ENCODE measurements around the gene DHX35. TPM values are rescaled to one million over a fixed set of nuclear protein-coding genes. Genes with fewer than 3 reads are reported as not detected.

DHX35 gene
- total RNA-seq, 4 donors from 2014 or later = 4.4 to 14.7 (median 10.8) TPM

DNA sequence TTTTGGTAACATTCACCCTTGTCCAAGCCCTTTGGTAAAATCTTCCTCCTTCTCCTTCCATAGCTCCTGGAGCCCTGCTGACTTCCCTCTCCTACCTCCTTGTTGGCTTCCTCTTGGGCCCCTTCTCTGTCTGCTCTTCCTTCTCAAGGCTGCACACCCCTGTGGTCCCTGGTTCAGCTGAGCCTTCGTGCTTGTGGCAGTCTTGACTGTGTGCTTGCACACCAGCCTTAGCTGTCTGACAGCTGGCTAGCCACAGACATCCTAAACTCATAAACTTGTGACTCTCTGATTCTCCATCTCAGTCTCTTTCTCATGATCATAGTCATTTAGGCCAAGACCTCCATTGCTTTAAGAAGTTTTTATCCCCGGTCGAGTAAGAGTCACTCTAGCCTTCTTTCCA lies 37.1 kb downstream of the DHX35 start:
- H3K27me3 ChIP-seq = no peaks in the 10 kb centered on the region
- TF ChIP-seq, protein P1, sequence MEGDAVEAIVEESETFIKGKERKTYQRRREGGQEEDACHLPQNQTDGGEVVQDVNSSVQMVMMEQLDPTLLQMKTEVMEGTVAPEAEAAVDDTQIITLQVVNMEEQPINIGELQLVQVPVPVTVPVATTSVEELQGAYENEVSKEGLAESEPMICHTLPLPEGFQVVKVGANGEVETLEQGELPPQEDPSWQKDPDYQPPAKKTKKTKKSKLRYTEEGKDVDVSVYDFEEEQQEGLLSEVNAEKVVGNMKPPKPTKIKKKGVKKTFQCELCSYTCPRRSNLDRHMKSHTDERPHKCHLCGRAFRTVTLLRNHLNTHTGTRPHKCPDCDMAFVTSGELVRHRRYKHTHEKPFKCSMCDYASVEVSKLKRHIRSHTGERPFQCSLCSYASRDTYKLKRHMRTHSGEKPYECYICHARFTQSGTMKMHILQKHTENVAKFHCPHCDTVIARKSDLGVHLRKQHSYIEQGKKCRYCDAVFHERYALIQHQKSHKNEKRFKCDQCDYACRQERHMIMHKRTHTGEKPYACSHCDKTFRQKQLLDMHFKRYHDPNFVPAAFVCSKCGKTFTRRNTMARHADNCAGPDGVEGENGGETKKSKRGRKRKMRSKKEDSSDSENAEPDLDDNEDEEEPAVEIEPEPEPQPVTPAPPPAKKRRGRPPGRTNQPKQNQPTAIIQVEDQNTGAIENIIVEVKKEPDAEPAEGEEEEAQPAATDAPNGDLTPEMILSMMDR (IDR thresholded peaks at IDR 0.05) = no peak
- no peak for TF ChIP-seq POLR2A (IDR thresholded peaks at IDR 0.05)
- WGBS, 2 donors = 71 to 95% methylated on average over 3 of the region's 3 CpGs

DNA sequence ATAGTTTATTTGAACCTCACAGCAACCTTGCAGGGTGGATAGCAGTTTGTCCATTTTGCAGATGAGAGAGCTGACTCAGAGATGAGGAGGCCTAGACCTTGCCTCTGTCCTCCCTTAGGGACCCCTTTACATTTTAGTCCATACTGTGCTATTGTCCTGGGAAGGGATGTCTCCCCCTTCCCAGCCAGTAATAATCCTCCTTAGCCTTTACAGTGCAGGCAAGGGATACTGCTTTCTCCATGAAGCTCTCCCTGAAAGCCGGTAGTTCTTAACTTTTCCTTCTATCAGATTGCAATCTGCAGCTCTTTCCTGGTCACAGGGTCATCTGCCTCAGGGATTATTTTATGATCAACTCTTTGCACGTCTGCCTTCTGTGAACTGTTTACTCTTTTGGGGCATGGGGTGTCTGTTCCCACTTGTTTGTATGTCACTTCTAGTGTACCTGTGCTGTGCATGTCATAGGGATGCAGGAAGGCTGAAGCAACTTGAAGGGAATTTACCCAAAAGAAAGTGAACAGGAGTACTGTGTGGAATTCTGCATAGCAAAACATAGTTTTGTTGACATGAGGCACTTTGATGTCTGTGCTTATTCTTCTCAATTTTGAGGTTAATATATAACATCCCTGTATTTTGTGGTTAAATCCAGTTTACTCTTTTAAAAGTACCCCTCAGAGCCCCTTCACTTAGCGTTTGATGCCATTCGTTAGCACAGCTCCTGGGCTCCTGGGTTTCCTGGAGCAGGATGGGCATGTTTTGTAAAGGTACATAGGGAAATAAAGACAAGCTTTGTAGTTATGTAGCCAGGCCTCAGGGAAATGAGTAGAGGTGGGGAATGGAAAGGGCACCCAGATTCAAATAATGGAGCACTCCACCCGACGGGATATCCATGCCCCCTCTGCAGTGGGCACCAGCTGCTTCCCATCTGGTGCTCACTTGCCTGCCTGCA lies 38.1 kb downstream of the DHX35 start:
- WGBS, 2 donors = 83 to 93% methylated on average over 6 of the region's 6 CpGs
- intact Hi-C loops (cut with DNase I) = no loop called here
- TF ChIP-seq, protein P1 (IDR thresholded peaks at IDR 0.05) = no peak
- TF ChIP-seq POLR2A (IDR thresholded peaks at IDR 0.05) = no peak
- Histone ChIP-seq H3K4me3 (no peak overlapping the region), H3K27ac (no peak overlapping the region), H3K9me3 (no peaks in the 10 kb centered on the region), H3K27me3 (no peaks in the 10 kb centered on the region), H3K36me3 (peaks cover 0 to 94% (median 3%) of the 10 kb centered on the region in 3 donors), H3K4me1 (peaks cover 3 to 36% (median 11%) of the 10 kb centered on the region in 3 donors)
- DNase-seq = no peak

More for the DNA sequence above, 37.1 kb downstream of the DHX35 start:
- no peak overlapping the region for H3K27ac ChIP-seq
- intact Hi-C loops (cut with DNase I) = no loop called here
- DNase-seq = no peak
- peaks cover 0 to 97% (median 3%) of the 10 kb centered on the region in 3 donors for H3K36me3 ChIP-seq
- peaks cover 0 to 26% (median 6%) of the 10 kb centered on the region in 3 donors for H3K4me1 ChIP-seq
- no peaks in the 10 kb centered on the region for H3K9me3 ChIP-seq
- no peak overlapping the region for H3K4me3 ChIP-seq

DNA sequence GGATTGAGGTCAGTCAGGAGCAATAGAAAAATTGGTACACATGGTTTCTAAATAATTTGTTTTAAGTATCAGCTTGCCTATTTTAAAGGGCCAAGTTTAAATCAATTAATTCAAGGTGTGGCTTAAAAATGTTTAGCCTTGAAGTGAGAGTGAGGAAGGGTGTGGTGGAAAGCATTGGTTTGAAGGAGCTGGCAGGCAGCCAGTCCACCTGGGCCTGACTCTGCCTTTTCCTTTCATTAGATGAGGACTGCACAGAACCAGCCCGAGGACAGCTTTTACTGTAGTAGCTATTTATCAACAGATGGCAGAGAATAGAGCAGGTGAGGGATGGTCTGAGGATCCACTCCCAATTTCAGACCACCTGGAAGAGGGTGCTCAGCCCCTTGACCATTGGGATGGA lies 42.4 kb downstream of the DHX35 start:
- intact Hi-C loops (cut with DNase I) = no loop called here
- Histone ChIP-seq H3K36me3 (peaks cover 2 to 87% (median 4%) of the 10 kb centered on the region in 3 donors), H3K27ac (peak overlapping the region; percentile 47 to 87 (median 79)), H3K9me3 (no peaks in the 10 kb centered on the region), H3K27me3 (no peaks in the 10 kb centered on the region), H3K4me1 (peaks cover 4 to 58% (median 11%) of the 10 kb centered on the region in 3 donors), H3K4me3 (no peak overlapping the region)
- TF ChIP-seq, protein P1 (IDR thresholded peaks at IDR 0.05) = no peak
- no peak for TF ChIP-seq POLR2A (IDR thresholded peaks at IDR 0.05)
- no peak for DNase-seq
- 18 to 27% methylated on average over 1 of the region's 1 CpG for WGBS, 2 donors

DNA sequence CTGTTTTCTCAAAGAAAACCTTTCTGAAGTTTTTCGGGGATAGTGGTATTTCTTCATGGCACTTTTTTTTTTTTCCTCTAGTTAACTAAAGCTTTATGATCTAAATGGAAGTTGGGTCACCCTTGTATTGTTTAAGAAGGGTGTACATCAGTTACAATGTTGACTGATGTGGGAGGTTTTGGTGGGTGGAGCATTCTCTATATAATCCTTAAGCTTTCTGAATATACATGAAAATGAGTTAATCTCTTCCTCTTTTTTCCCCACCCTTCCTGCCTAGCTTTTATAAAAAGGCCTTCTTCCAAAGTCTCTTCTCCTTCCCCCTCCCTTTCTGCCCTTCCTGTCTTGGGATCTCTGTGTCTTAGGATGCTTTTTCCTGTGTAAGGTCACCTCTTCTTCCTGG lies 47.2 kb downstream of the DHX35 start:
- Histone ChIP-seq H3K27ac (peak overlapping the region in 2 of 4 donors; percentile 16 to 53), H3K4me1 (peaks cover 4 to 34% (median 4%) of the 10 kb centered on the region in 3 donors), H3K27me3 (no peaks in the 10 kb centered on the region), H3K9me3 (no peaks in the 10 kb centered on the region), H3K4me3 (no peak overlapping the region), H3K36me3 (peaks cover 4 to 76% (median 8%) of the 10 kb centered on the region in 3 donors)
- WGBS, 2 donors = 86 to 91% methylated on average over 1 of the region's 1 CpG
- TF ChIP-seq, protein P1 (IDR thresholded peaks at IDR 0.05) = no peak
- no peak for TF ChIP-seq POLR2A (IDR thresholded peaks at IDR 0.05)
- intact Hi-C loops (cut with DNase I) = no loop called here
- DNase-seq = no peak

DNA sequence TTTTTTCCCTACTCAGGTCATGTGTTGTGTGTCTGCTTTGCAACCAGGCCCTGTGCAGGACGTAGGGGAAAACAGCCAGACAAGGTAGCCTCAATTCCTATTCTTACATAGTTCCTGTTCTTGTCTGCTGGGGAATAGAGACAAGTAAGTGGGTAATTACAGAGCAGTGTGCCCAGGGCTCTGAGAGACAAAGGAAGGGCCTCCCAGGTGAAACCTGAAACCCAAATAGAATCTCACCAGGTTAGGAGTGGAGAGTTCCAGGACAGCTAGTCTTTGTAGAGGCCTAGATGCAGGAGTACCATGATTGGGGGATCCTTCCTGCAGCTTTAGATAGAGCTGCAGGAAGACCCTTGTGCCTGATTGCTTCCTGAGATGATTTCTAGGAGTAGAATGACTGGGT lies 48.4 kb downstream of the DHX35 start:
- H3K4me1 ChIP-seq = peaks cover 0 to 22% (median 0%) of the 10 kb centered on the region in 3 donors
- TF ChIP-seq, protein P1 (IDR thresholded peaks at IDR 0.05) = no peak
- no peak for TF ChIP-seq POLR2A (IDR thresholded peaks at IDR 0.05)
- DNase-seq = no peak
- intact Hi-C loops (cut with DNase I) = no loop called here
- 100% methylated on average over 1 of the region's 1 CpG; no CpG with 5 or more reads in 1 of the 2 donors for WGBS, 2 donors
- no peak overlapping the region for H3K4me3 ChIP-seq
- H3K36me3 ChIP-seq = peaks cover 4 to 83% (median 8%) of the 10 kb centered on the region in 3 donors
- no peaks in the 10 kb centered on the region for H3K27me3 ChIP-seq
- H3K9me3 ChIP-seq = no peaks in the 10 kb centered on the region
- no peak overlapping the region for H3K27ac ChIP-seq

All from esophagus squamous epithelium (tissue), 5 donors.